GM19239 (cell line): Measurements from ENCODE around the gene MC5R.

Experiments
- DNase-seq: peaks from one replicate; pipeline ENCODE4 v3.0.0; 2011; ENCODE audit warnings: low spot score; ENCODE audit not compliant: insufficient read length
- FAIRE-seq: peaks from 2 replicates; lab custom pipeline; 2011; peaks lifted over from hg19 to GRCh38; lab: Jason Lieb, UNC

MC5R gene

DNA sequence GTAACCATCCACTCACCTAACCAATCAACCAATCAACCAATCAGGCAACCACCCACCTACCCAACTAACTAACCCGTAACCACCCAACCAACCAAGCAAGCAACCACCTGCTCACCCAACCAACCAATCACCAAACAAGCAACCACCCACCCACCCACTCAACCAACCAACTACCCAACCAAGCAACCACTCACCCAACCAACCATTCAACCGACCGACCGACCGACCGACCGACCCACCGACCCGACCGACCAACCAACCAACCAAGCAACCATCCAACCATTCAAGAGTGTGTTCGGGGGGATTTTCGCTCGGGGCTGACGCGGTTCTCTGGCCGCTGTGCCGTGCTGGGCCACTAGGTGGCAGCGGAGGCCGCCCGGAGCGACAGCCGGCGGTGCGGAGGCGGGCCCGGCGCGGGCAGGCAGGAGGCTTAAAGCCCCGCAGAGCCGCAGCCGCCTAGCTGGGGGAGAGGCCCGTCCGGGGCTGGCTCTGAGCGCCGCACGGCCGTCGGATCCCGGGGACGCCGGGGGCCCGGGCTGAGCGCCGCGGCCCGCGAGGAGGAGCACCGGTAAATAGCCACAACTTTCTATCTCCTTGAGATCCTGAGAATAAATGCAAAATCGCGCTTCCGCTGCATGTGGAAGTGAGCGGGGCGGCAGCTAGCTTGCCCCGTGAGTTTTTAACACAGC, at the start of gene MC5R:
Gene MC5R (plus strand): TSS at position 443 of the 689 bp plus-strand sequence. CDS start 1,617 bp downstream, outside the sequence.
- peak; percentile 88 for DNase-seq
- FAIRE-seq: peak; percentile 40

- DNase-seq (no peak), FAIRE-seq (no peak)
Observed at GRCh38 chr18:13775058-13775457, 48.9 kb upstream of the MC5R start.

GRCh38 chr18:13791181-13791580, 32.8 kb upstream of the MC5R start:
- no peak for DNase-seq
- no peak for FAIRE-seq

- DNase-seq: no peak
- no peak for FAIRE-seq
Observed at GRCh38 chr18:13793819-13794218, 30.1 kb upstream of the MC5R start.

DNA sequence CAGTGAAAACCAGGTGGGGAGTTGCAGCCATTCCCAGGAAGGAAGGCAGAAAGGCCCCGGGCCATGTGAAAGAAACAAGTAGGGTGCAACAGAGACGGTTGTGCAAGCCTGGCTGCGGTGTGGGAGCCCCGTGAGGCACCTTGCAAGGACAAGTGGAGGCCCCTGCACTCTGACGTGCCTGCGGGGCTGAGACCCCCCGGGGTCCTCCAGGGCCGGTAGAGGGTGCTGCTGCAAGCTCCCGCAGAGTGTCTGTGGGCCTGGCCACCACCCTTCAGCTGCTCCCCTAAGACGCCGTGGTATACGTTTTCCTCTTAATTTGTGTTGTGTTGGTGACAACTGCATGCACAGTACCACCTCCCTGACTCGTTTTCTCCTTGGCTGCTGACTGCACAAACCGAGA, 27.4 kb upstream of the MC5R start:
- DNase-seq (no peak), FAIRE-seq (no peak)

GRCh38 chr18:13797157-13797611, 26.8 kb upstream of the MC5R start:
- FAIRE-seq (no peak), DNase-seq (no peak)

DNA sequence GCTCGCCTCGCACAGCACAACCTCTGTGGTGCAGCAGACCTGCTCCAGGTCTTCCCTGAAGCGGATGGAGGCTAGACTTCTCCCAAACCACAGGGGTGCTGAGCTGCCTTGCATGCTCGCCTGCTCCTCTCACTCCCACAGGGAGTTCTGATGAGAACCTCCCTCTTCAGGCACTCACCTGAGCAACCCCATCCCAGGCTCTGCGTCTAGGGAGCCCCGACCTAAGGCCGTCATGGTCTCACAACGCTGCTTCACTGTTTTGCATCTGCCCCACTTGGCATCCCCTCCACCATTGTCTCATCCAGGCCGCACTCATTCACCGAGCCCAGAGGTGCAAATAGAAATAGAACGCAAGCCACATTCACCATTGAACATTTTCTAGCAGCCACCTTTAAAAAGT, 24.6 kb upstream of the MC5R start:
- FAIRE-seq (no peak), DNase-seq (no peak)

GRCh38 chr18:13800505-13801259, 23.3 kb upstream of the MC5R start:
- DNase-seq: no peak
- FAIRE-seq: no peak

DNA sequence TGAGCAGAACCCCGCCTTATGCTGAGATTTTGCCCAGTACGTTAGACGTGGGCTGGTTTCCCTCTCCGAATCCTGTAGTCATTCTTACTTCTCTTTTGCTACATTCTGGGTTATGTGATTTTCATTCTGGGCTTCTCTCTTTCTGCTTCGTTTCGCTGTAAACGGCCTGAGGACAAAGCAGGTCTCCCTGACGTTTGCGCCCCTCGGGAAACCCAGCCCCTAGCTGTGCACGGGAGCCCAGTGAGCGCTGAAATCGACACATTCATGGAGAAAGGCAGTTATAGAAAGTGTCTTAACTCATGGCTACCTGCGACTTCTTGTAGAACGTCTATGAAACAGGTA, 22.7 kb upstream of the MC5R start:
- DNase-seq: no peak
- FAIRE-seq: no peak

DNA sequence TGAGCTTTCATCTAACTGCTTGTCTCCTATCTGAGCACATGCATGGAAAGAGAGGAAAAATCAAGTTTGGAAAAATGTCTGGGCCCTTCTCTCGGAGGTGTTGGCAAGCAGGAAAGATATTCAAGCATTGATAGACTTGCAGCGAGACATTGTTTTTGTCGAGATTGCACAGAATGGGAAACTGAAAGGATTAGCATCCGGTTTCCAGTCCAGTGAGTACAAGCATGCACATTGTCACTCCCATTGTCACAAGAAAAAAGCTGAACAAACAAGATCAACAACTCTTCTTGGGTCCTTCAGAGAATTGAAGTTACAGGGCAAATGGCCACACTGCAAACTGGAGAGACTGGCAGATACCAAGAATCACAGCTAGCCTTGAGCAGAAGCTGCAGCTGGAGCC, 19.6 kb upstream of the MC5R start:
- no peak for FAIRE-seq
- no peak for DNase-seq

GRCh38 chr18:13808294-13809042, 15.5 kb upstream of the MC5R start:
- FAIRE-seq (no peak), DNase-seq (no peak)

DNA sequence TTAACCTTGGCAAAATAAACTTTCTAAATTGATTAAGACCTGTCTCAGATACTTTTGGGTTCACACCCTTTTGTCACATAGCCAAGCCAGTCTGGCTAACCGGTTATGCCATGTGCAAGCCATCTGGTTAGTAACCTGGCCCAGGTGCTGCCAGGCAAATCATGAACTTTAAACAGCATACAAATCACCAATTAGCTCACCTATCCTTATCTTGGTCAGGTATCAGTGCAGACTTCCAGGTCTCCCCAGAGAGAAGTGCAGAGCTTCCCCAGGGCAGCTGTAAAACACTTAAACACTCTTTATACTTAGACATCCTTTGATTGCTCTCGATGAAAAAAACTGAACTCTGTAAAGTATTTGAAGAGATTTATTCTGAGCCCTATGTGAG, 14.9 kb upstream of the MC5R start:
- DNase-seq (no peak), FAIRE-seq (no peak)

- no peak for DNase-seq
Observed at GRCh38 chr18:13809531-13810255, 14.3 kb upstream of the MC5R start.

DNA sequence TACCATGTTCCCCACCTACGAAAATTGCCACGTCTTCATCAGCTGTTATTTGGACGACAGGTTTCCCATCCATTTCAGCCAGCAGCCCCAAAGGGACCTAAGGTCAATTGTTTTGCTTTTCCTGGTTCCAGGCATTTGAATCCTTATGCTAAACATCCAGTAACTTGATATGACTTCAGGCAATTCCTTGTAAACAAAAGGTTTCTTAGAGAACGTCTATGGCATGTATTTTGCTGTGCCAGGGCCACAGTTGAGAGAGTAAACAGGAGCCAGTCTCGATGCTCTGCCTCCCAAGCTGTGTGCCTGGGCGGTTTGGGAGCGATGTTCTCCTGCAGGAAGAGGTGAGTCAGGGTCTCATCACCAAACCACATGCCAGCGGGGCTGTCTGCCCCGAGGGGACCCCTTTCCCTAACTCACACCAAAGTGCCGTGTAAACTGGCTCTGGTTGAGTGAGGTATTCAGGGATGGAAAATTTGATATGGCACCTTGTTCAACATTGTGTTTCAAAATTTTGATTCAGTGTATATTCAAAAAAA, 12.9 kb upstream of the MC5R start:
- no peak for DNase-seq
- FAIRE-seq: no peak

More at GRCh38 chr18:13809531-13810255, 14.3 kb upstream of the MC5R start:
- FAIRE-seq: no peak

DNA sequence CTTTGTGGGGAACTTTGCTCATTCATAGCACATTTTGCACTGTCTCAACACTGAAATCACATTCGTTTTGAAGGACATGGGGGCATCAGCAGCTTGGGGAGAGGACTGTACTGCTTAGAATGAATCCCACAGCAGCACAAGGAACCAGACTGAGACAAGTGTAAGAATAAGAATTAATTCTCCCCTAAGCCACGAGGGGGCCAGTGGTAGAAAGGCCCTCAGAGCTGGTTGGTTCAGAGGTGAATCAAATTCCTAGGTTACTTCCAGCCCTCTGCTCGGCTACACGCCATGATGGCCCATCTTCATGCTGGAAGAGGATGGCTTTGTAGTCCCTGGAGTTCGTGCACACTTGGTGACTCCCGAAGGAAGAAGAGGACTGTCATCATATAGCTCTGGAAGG, 12.0 kb upstream of the MC5R start:
- no peak for FAIRE-seq
- DNase-seq: no peak

DNA sequence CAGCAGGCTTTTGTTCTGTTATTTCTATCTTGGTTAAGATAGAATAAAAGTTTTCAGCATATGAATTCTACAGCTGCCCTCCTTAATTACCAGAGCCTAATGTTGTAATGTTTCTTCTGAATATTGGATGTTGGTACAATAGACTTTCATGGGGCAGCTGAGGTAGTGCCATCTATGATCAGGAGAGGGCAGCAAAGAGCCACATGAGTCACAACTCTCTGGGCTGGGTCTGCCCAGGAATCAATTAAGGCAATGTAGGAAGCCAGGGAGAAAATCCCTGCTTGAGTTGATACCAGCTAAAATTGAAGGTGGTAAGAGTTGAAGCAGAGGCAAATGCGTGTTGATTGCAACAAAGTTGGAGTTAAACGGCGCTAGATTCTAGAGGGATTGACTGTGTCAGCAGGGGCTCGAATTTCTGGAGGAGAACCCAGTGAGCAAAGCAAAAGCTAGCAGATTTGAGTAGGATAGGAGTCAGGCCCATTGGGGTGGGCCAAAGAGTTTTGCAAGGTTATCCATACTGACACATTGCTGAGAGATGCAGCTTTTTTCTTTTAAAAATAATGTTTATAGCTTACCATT, 10.6 kb upstream of the MC5R start:
- peak; percentile 74 for FAIRE-seq
- DNase-seq: peak; percentile 44

DNA sequence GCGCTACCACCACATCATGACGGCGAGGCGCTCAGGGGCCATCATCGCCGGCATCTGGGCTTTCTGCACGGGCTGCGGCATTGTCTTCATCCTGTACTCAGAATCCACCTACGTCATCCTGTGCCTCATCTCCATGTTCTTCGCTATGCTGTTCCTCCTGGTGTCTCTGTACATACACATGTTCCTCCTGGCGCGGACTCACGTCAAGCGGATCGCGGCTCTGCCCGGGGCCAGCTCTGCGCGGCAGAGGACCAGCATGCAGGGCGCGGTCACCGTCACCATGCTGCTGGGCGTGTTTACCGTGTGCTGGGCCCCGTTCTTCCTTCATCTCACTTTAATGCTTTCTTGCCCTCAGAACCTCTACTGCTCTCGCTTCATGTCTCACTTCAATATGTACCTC, 2.3 kb downstream of the MC5R start:
- FAIRE-seq: no peak
- DNase-seq: no peak

DNA sequence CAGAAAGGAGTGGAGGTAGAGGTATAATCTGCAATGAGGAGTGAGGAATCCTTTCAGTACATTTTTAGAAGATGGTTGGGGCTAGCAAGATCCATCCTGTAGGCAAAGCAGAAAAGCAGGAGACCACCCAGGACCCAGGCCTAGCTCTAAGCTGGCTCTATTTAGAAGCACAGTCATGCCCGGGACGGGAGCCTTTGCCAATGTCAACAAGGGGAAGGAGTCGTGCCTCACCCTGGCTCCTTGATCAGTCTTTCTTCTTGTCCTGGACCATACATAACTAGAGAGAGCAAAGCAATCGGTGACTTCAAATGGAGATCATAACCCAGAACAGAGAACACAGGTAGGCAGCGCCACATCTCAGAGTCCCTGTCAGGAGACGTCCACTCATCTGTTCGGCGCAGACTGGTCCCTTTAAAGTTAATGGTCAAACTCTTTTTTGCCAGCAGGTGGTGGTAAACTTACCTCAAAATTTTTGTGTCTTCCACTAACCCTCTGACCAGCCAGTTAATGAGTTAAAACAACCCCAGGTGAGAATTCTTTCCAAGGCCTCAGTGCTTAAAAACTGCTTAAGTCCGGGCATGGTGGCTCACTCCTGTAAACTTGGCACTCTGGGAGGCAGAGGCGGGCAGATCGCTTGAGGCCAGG, 8.0 kb downstream of the MC5R start:
- DNase-seq (no peak), FAIRE-seq (no peak)

- DNase-seq: no peak
- FAIRE-seq: no peak
Observed at GRCh38 chr18:13834496-13835015, 10.6 kb downstream of the MC5R start.
